GM15510 (cell line): ENCODE data around the gene KRT16.

Experiments used
- POLR2A ChIP-seq: IDR thresholded peaks from 3 replicates; pipeline ENCODE4 v1.6.1; 2011; ENCODE audit warnings: borderline replicate concordance; ENCODE audit not compliant: insufficient read length; ENCODE audit errors: extremely low read depth

KRT16 gene

GRCh38 chr17:41579484-41580243 lies 32.9 kb downstream of the KRT16 start:
- TF ChIP-seq POLR2A: no peak

GRCh38 chr17:41578971-41579370 lies 33.6 kb downstream of the KRT16 start:
- no peak for TF ChIP-seq POLR2A

- no peak for TF ChIP-seq POLR2A
Measured at GRCh38 chr17:41578538-41578937, 34.0 kb downstream of the KRT16 start.

GRCh38 chr17:41575336-41575735 lies 37.2 kb downstream of the KRT16 start:
- TF ChIP-seq POLR2A: no peak

- no peak for TF ChIP-seq POLR2A
Measured at GRCh38 chr17:41571561-41572434, 40.8 kb downstream of the KRT16 start, which contains the start of gene KRT9. KRT9 (minus strand) TSS chr17:41572059; CDS start chr17:41571992, 67 bp downstream.

GRCh38 chr17:41567317-41567716 lies 45.2 kb downstream of the KRT16 start:
- no peak for TF ChIP-seq POLR2A

GRCh38 chr17:41565338-41565737 lies 47.2 kb downstream of the KRT16 start:
- no peak for TF ChIP-seq POLR2A

GRCh38 chr17:41563607-41564170 lies 48.9 kb downstream of the KRT16 start:
- no peak for TF ChIP-seq POLR2A

GRCh38 chr17:41561554-41561953 lies 51.0 kb downstream of the KRT16 start:
- TF ChIP-seq POLR2A: no peak
